ENCODE data around the gene OR4K5. TPM values are rescaled to one million over a fixed set of nuclear protein-coding genes. Genes with fewer than 3 reads are reported as not detected.

Gene OR4K5
- total and polyA plus RNA-seq, 2 donors (not counting 3 experiments of a cell fraction or from before 2014, with no cell fraction given), result not detected

DNA sequence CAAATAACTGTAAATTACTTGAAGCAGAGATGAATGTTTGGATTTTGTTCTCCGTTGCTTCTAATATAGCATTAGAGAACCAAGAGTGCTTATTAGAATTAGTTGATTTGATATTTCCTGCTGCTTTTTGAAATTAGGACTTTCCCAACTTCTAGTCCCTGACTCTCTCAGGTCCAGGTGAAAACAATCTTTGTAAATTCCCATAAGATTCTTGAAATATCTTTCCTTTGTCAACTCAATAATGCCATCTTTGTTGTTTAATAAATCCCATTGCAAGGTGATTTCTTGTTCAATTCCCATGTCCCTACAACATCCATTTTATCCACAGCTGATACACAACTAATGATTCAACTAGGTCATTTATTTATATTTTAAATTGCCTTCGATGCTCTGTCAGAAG is 45.6 kb upstream of the OR4K5 start, which contains the start of gene OR4K2:
Gene OR4K2 (plus strand): TSS at position 301 of the 400 bp plus-strand sequence. CDS start 1,126 bp downstream, outside the sequence.
- H3K4me1 ChIP-seq (ENCODE audit: control insufficient read depth, extremely low read depth, insufficient read depth, low read length), result no peaks in the 10 kb centered on the region
- H3K4me2 ChIP-seq (ENCODE audit: insufficient read depth, low read length), result no peak within 1 kb of the TSS
- no peak within 1 kb of the TSS for H3K4me3 ChIP-seq (replicated peaks in 1 of 3; ENCODE audit: insufficient read depth in 1 of 3, low read depth in 1 of 3, low read length in 3 of 3)
- H3K9me1 ChIP-seq (replicated peaks; ENCODE audit: control insufficient read depth, extremely low read depth, insufficient read depth, low read length), result no peaks in the 10 kb centered on the region
- TF ChIP-seq POLR2AphosphoS5 (IDR thresholded peaks at IDR 0.05; ENCODE audit: insufficient read depth, low read depth, low read length), result no peak
- TF ChIP-seq EZH2 (IDR thresholded peaks at IDR 0.05; ENCODE audit: borderline replicate concordance, low read depth, low read length, severe bottlenecking), result no peak
- TF ChIP-seq JUN (IDR thresholded peaks at IDR 0.05; ENCODE audit: borderline replicate concordance, insufficient read depth, insufficient read length, low read depth), result no peak
- TF ChIP-seq GATA2 (IDR thresholded peaks at IDR 0.05; ENCODE audit: insufficient read depth, insufficient read length, low read depth, low read length), result no peak
- TF ChIP-seq, protein P1, sequence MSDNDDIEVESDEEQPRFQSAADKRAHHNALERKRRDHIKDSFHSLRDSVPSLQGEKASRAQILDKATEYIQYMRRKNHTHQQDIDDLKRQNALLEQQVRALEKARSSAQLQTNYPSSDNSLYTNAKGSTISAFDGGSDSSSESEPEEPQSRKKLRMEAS (IDR thresholded peaks at IDR 0.05; ENCODE audit: insufficient read depth, insufficient read length), result no peak
- TF ChIP-seq, protein P2, sequence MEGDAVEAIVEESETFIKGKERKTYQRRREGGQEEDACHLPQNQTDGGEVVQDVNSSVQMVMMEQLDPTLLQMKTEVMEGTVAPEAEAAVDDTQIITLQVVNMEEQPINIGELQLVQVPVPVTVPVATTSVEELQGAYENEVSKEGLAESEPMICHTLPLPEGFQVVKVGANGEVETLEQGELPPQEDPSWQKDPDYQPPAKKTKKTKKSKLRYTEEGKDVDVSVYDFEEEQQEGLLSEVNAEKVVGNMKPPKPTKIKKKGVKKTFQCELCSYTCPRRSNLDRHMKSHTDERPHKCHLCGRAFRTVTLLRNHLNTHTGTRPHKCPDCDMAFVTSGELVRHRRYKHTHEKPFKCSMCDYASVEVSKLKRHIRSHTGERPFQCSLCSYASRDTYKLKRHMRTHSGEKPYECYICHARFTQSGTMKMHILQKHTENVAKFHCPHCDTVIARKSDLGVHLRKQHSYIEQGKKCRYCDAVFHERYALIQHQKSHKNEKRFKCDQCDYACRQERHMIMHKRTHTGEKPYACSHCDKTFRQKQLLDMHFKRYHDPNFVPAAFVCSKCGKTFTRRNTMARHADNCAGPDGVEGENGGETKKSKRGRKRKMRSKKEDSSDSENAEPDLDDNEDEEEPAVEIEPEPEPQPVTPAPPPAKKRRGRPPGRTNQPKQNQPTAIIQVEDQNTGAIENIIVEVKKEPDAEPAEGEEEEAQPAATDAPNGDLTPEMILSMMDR (IDR thresholded peaks at IDR 0.05; ENCODE audit: extremely low read depth in 1 of 2, insufficient read depth in 1 of 2, low read depth in 1 of 2, low read length in 2 of 2), result no peak
- no peak for TF ChIP-seq FOS (IDR thresholded peaks at IDR 0.05; ENCODE audit: borderline replicate concordance, insufficient read depth, low read length)
- no peak for TF ChIP-seq POLR2A (IDR thresholded peaks at IDR 0.05; ENCODE audit: low read depth, low read length)
- no peak for TF ChIP-seq MYC (IDR thresholded peaks at IDR 0.05; ENCODE audit: low read depth, low read length)
- no peak for FAIRE-seq
- no peak for DNase-seq (ENCODE audit: low read depth, low spot score)
- no TSS peak for BruUV-seq (replicated peaks)
- H3K27me3 ChIP-seq (ENCODE audit: control insufficient read depth in 2 of 2, insufficient read depth in 2 of 2, low read length in 2 of 2), result no peaks in the 10 kb centered on the region
- H2AFZ ChIP-seq (ENCODE audit: low read depth, low read length), result no peak within 1 kb of the TSS
- H3K27ac ChIP-seq (ENCODE audit: insufficient read depth, low read depth, low read length), result no peak within 1 kb of the TSS
- no peaks in the 10 kb centered on the region for H3K36me3 ChIP-seq (ENCODE audit: control insufficient read depth in 2 of 2, extremely low read depth in 1 of 2, insufficient read depth in 2 of 2, low read length in 2 of 2)
- no peak within 1 kb of the TSS for H3K9ac ChIP-seq (replicated peaks; ENCODE audit: extremely low read depth, insufficient read depth, low read length)
- intact Hi-C loops (cut with micrococcal nuclease) (no loop called here), dilution Hi-C loops (cut with MboI; ENCODE audit: extremely low pct_ligation_motif_present, low sequenced_read_pairs) (no loop called here)
- H3K9me3 ChIP-seq (replicated peaks; ENCODE audit: control insufficient read depth, insufficient read depth, low read length), result no peaks in the 10 kb centered on the region
- ChIA-PET POLR2A (no interaction called here), CTCF (no interaction called here)
- no peaks in the 10 kb centered on the region for H3K79me2 ChIP-seq (ENCODE audit: control insufficient read depth, insufficient read depth, low read length)
- no peaks in the 10 kb centered on the region for H4K20me1 ChIP-seq (replicated peaks; ENCODE audit: control insufficient read depth, extremely low read depth, insufficient read depth, low read length)

Data from endothelial cell of umbilical vein (primary cell).